Retinal pigment epithelial cell (primary cell): ENCODE data around the gene KHNYN.
A peak's percentile ranks its signal among the peaks of the same experiment; 100 is the strongest.

ENCODE experiments used
- DNase-seq: peaks from one replicate; pipeline ENCODE4 v3.0.0-alpha.2; 2010; ENCODE audit warnings: low read depth
- H3K4me3 ChIP-seq: 2 replicates; pipeline ENCODE4 v1.5.1; 2011; ENCODE audit warnings: mild to moderate bottlenecking, low read length, control low read depth, moderate library complexity
- CTCF ChIP-seq: conservative IDR thresholded peaks from 2 replicates; pipeline ENCODE4 v1.5.1; 2011; ENCODE audit warnings: low read depth, low read length, control low read depth, inconsistent platforms

Gene KHNYN

GRCh38 chr14:24411443-24412389 is 18.0 kb upstream of the KHNYN start:
- peak; percentile 80 for TF ChIP-seq CTCF
- DNase-seq, result no peak

GRCh38 chr14:24414077-24414476 is 15.7 kb upstream of the KHNYN start:
- no peak overlapping the region for H3K4me3 ChIP-seq
- TF ChIP-seq CTCF, result no peak

More at GRCh38 chr14:24411443-24412389, 18.0 kb upstream of the KHNYN start:
- H3K4me3 ChIP-seq, result no peak overlapping the region

GRCh38 chr14:24414732-24415420 is 14.9 kb upstream of the KHNYN start:
- no peak overlapping the region for H3K4me3 ChIP-seq
- TF ChIP-seq CTCF, result no peak
- no peak for DNase-seq

More at GRCh38 chr14:24414077-24414476, 15.7 kb upstream of the KHNYN start:
- no peak for DNase-seq

- no peak for DNase-seq
- no peak for TF ChIP-seq CTCF
- H3K4me3 ChIP-seq, result no peak overlapping the region
Measured at GRCh38 chr14:24415421-24416253, 14.1 kb upstream of the KHNYN start.

- H3K4me3 ChIP-seq, result no peak overlapping the region
- TF ChIP-seq CTCF, result no peak
- DNase-seq, result no peak
Measured at GRCh38 chr14:24416254-24416931, 13.4 kb upstream of the KHNYN start.

- TF ChIP-seq CTCF, result no peak
- DNase-seq, result no peak
Measured at GRCh38 chr14:24416932-24417619, 12.7 kb upstream of the KHNYN start.

More at GRCh38 chr14:24416932-24417619, 12.7 kb upstream of the KHNYN start:
- no peak overlapping the region for H3K4me3 ChIP-seq
